B cell (primary cell): ENCODE data around the gene GRIP2. TPM values are rescaled to one million over a fixed set of nuclear protein-coding genes. Genes with fewer than 3 reads are reported as not detected.

ENCODE experiments used
- ATAC-seq: fragments of 200-7000 bp; cut with Tn5 transposase; one replicate; pipeline ENCODE4 v1.10.0; 2021; ENCODE audit warnings: low read depth, mild to moderate bottlenecking, moderate number of reproducible peaks, moderate library complexity
- CTCF ChIA-PET: fragments of 350-600 bp; sonication (Branson Sonifier 250); formaldehyde crosslinking; loops from one replicate; lab custom pipeline; 2021; ENCODE audit warnings: antibody characterized with exemption, inconsistent platforms; lab: Charles Lee
- POLR2A ChIA-PET: fragments of 350-600 bp; sonication (Branson Sonifier 250); formaldehyde crosslinking; loops from one replicate; lab custom pipeline; 2021; ENCODE audit warnings: antibody characterized with exemption; lab: Charles Lee
- DNase-seq: peaks from one replicate; pipeline ENCODE4 v3.0.0; 2013
- H2AFZ ChIP-seq: 2 replicates; pipeline ENCODE4 v1.6.1; 2012; ENCODE audit warnings: mild to moderate bottlenecking, low read depth, low read length; ENCODE audit not compliant: insufficient read depth, poor library complexity, severe bottlenecking
- H3K27ac ChIP-seq, 2 donors: 1 replicate in 1 of 2; 2 replicates in 1 of 2; pipeline ENCODE4 v1.5.1; 2012 to 2013; ENCODE audit warnings: low read length in 2 of 2, mild to moderate bottlenecking in 2 of 2, moderate library complexity in 1 of 2
- H3K27me3 ChIP-seq, 4 experiments: fragments of 200-600 bp in 1 of 4; sonication (generic) in 1 of 4; replicated peaks in 1 of 4; 1 replicate in 2 of 4; 2 replicates in 2 of 4; pipeline versions ENCODE4 v1.6.1 to v1.7.0; 2013 to 2016; ENCODE audit warnings: low read length in 3 of 4, mild to moderate bottlenecking in 2 of 4, mixed read lengths in 1 of 4, moderate library complexity in 1 of 4; ENCODE audit not compliant: insufficient read depth in 4 of 4, control insufficient read depth in 3 of 4; ENCODE audit errors: control extremely low read depth in 1 of 4
- H3K36me3 ChIP-seq, 2 experiments: replicated peaks in 1 of 2; 1 replicate in 1 of 2; 2 replicates in 1 of 2; pipeline versions ENCODE4 v1.6.1 to v1.7.1; 2013; ENCODE audit warnings: low read length in 1 of 2; ENCODE audit not compliant: insufficient read depth in 2 of 2, control insufficient read depth in 1 of 2; ENCODE audit errors: control extremely low read depth in 1 of 2, extremely low read depth in 1 of 2
- H3K4me1 ChIP-seq, 2 donors: fragments of 200-600 bp in 1 of 2; sonication (generic) in 1 of 2; 1 replicate in 1 of 2; 2 replicates in 1 of 2; pipeline versions ENCODE4 v1.5.1 to v1.6.1; 2013 to 2017; ENCODE audit warnings: low read length in 2 of 2; ENCODE audit not compliant: control insufficient read depth in 2 of 2, insufficient read depth in 2 of 2
- H3K4me2 ChIP-seq: replicated peaks from 2 replicates; pipeline ENCODE3; 2012; ENCODE audit warnings: mild to moderate bottlenecking, low read depth, low read length; ENCODE audit not compliant: poor library complexity, severe bottlenecking
- H3K4me3 ChIP-seq, 5 experiments: fragments of 200-600 bp in 1 of 5; sonication (generic) in 1 of 5; 1 replicate in 3 of 5; 2 replicates in 2 of 5; pipeline versions ENCODE4 v1.5.1 to v1.7.0; 2011 to 2016; ENCODE audit warnings: low read length in 4 of 5, mild to moderate bottlenecking in 4 of 5, low read depth in 2 of 5, control low read depth in 1 of 5, moderate library complexity in 1 of 5; ENCODE audit not compliant: insufficient read depth in 1 of 5; ENCODE audit errors: control extremely low read depth in 1 of 5, extremely low read depth in 1 of 5
- H3K79me2 ChIP-seq: fragments of 200-600 bp; sonication (generic); one replicate; pipeline ENCODE4 v1.6.0; 2016; ENCODE audit warnings: low read length; ENCODE audit not compliant: control insufficient read depth, insufficient read depth
- H3K9ac ChIP-seq: fragments of 200-600 bp; sonication (generic); 2 replicates; pipeline ENCODE4 v1.6.1; 2017; ENCODE audit warnings: mild to moderate bottlenecking, low read length, moderate library complexity
- H3K9me3 ChIP-seq, 3 donors: one replicate each; pipeline versions ENCODE4 v1.6.1 to v1.7.1; 2013; ENCODE audit warnings: low read length in 2 of 3; ENCODE audit not compliant: control insufficient read depth in 2 of 3, insufficient read depth in 1 of 3; ENCODE audit errors: control extremely low read depth in 1 of 3
- H4K20me1 ChIP-seq: 2 replicates; pipeline ENCODE4 v1.6.0; 2012; ENCODE audit warnings: mild to moderate bottlenecking, low read length; ENCODE audit not compliant: insufficient read depth, control insufficient read depth, poor library complexity, severe bottlenecking
- H3K27ac Mint-ChIP-seq: one replicate; pipeline ENCODE4 v1.8.0; 2021; ENCODE audit warnings: mixed read lengths
- H3K27me3 Mint-ChIP-seq: one replicate; pipeline ENCODE4 v1.8.0; 2021; ENCODE audit warnings: mixed read lengths
- H3K4me1 Mint-ChIP-seq: one replicate; pipeline ENCODE4 v1.8.0; 2021; ENCODE audit warnings: mixed read lengths
- H3K4me3 Mint-ChIP-seq: one replicate; pipeline ENCODE4 v1.8.0; 2021; ENCODE audit warnings: mixed read lengths
- H3K9me3 Mint-ChIP-seq: one replicate; pipeline ENCODE4 v1.8.0; 2022; ENCODE audit warnings: mixed read lengths; ENCODE audit not compliant: insufficient read depth
- CTCF ChIP-seq: fragments of 200-600 bp; IDR thresholded peaks from one replicate; pipeline ENCODE4 v1.8.0; 2022; ENCODE audit warnings: antibody characterized with exemption, mild to moderate bottlenecking
- EZH2 ChIP-seq: IDR thresholded peaks from 2 replicates; pipeline ENCODE4 v1.6.1; 2012; ENCODE audit warnings: borderline replicate concordance, low read depth, mild to moderate bottlenecking, moderate library complexity, low read length; ENCODE audit not compliant: insufficient read depth, poor library complexity, severe bottlenecking
- WGBS: methylation state at CpG from one replicate; pipeline ENCODE4 v1.1.5; 2013; ENCODE audit warnings: missing lambda C conversion rate; ENCODE audit not compliant: insufficient coverage; 5-methylcytosine and 5-hydroxymethylcytosine counted together
- intact Hi-C: fragments of 100-400 bp; cut with micrococcal nuclease; formaldehyde crosslinking; loops from one replicate; pipeline ENCODE4 v1.10.0; 2022
- polyA plus RNA-seq: library from polyadenylated mRNA; depleted of rRNA; stranded (reverse); fragments of >200 nt; gene quantifications from 2 replicates; pipeline ENCODE4 v1.2.3, GENCODE V29; 2012
- total RNA-seq, 2 donors: library from RNA; stranded (reverse); fragments of 120-200 nt in 1 of 2; gene quantifications; 1 replicate in 1 of 2; 2 replicates in 1 of 2; pipeline versions ENCODE4 v1.2.3 to v1.2.4, GENCODE V29; 2013 to 2022

Gene GRIP2
- total and polyA plus RNA-seq, 2 donors (not counting 1 experiment from before 2014, with no cell fraction given): not detected

- no peak for DNase-seq
- Mint-ChIP-seq H3K4me1 (peaks cover 2% of the 10 kb centered on the region), H3K4me3 (no peak overlapping the region), H3K27me3 (no peaks in the 10 kb centered on the region), H3K27ac (no peak overlapping the region), H3K9me3 (no peaks in the 10 kb centered on the region)
- H3K27ac ChIP-seq: no peak overlapping the region
- intact Hi-C loops: no loop called here
- ChIA-PET CTCF (interaction anchor here (0.9 to 6.2 kb wide), 11 partner anchors 10 to 567 kb away, joined by 3 to 80 read pairs (median 4); partner anchors contain the start of gene SLC6A6), POLR2A (no interaction called here)
- no peaks in the 10 kb centered on the region for H4K20me1 ChIP-seq
- H2AFZ ChIP-seq: no peak overlapping the region
- no peak overlapping the region for H3K9ac ChIP-seq
- TF ChIP-seq EZH2: no peak
- TF ChIP-seq CTCF: no peak
- ATAC-seq: no peak
- WGBS: 92% methylated on average over 22 of the region's 26 CpGs
- no peak overlapping the region for H3K4me2 ChIP-seq
- H3K4me3 ChIP-seq: no peak overlapping the region
- no peaks in the 10 kb centered on the region for H3K27me3 ChIP-seq
- no peaks in the 10 kb centered on the region for H3K9me3 ChIP-seq
- H3K79me2 ChIP-seq: no peaks in the 10 kb centered on the region
- no peaks in the 10 kb centered on the region for H3K4me1 ChIP-seq
- peaks cover 0 to 62% of the 10 kb centered on the region in 2 experiments for H3K36me3 ChIP-seq
Measured at GRCh38 chr3:14463330-14464140, 76.6 kb downstream of the GRIP2 start.

- ChIA-PET POLR2A (no interaction called here), CTCF (interaction anchor here (0.8 to 6.2 kb wide), 13 partner anchors 9 to 566 kb away, joined by 3 to 80 read pairs (median 6); partner anchors contain the start of gene SLC6A6)
- H3K36me3 ChIP-seq: peaks cover 0 to 56% of the 10 kb centered on the region in 2 experiments
- no peak overlapping the region for H3K9ac ChIP-seq
- no peaks in the 10 kb centered on the region for H4K20me1 ChIP-seq
- H3K4me2 ChIP-seq: no peak overlapping the region
- WGBS: 94% methylated on average over 8 of the region's 9 CpGs
- H3K9me3 Mint-ChIP-seq: no peaks in the 10 kb centered on the region
- no peak overlapping the region for H2AFZ ChIP-seq
- H3K27ac ChIP-seq: no peak overlapping the region
- H3K4me1 Mint-ChIP-seq: no peaks in the 10 kb centered on the region
- no peak for ATAC-seq
- no peak for TF ChIP-seq CTCF
- TF ChIP-seq EZH2: no peak
- H3K4me3 ChIP-seq: no peak overlapping the region
- H3K27ac Mint-ChIP-seq: no peak overlapping the region
- H3K79me2 ChIP-seq: no peaks in the 10 kb centered on the region
- no peak for DNase-seq
- no peaks in the 10 kb centered on the region for H3K9me3 ChIP-seq
- no peaks in the 10 kb centered on the region for H3K27me3 ChIP-seq
- intact Hi-C loops: no loop called here
- no peak overlapping the region for H3K4me3 Mint-ChIP-seq
- no peaks in the 10 kb centered on the region for H3K4me1 ChIP-seq
- H3K27me3 Mint-ChIP-seq: no peaks in the 10 kb centered on the region
Measured at GRCh38 chr3:14462738-14463137, 77.4 kb downstream of the GRIP2 start.
